GM23248 (cell line): ENCODE measurements around the gene POU4F3. TPM values are rescaled to one million over a fixed set of nuclear protein-coding genes. Genes with fewer than 3 reads are reported as not detected.

ENCODE experiments used
- DNase-seq: peaks from one replicate; pipeline ENCODE4 v3.0.0-alpha.2; 2015
- H2AFZ ChIP-seq: fragments of 200-600 bp; sonication (generic); 2 replicates; pipeline ENCODE4 v1.6.1; 2016; ENCODE audit warnings: antibody characterized with exemption
- H3F3A ChIP-seq: fragments of 200-600 bp; sonication (generic); 2 replicates; pipeline ENCODE4 v1.6.1; 2016; ENCODE audit warnings: mild to moderate bottlenecking, antibody characterized with exemption, mixed run types; ENCODE audit not compliant: insufficient read depth
- H3K27ac ChIP-seq: fragments of 200-600 bp; sonication (generic); 2 replicates; pipeline ENCODE4 v1.5.1; 2016; ENCODE audit warnings: mild to moderate bottlenecking
- H3K27me3 ChIP-seq: fragments of 200-600 bp; sonication (generic); replicated peaks from 2 replicates; pipeline ENCODE4 v1.6.1; 2016; ENCODE audit warnings: mild to moderate bottlenecking; ENCODE audit not compliant: insufficient read depth
- H3K36me3 ChIP-seq: fragments of 200-600 bp; sonication (generic); 2 replicates; pipeline ENCODE4 v1.6.1; 2016; ENCODE audit warnings: low read depth, mild to moderate bottlenecking
- H3K4me1 ChIP-seq: fragments of 200-600 bp; sonication (generic); 2 replicates; pipeline ENCODE4 v1.6.1; 2016; ENCODE audit warnings: mild to moderate bottlenecking; ENCODE audit not compliant: insufficient read depth
- H3K4me2 ChIP-seq: fragments of 200-600 bp; sonication (generic); one replicate; pipeline ENCODE4 v1.6.1; 2016; ENCODE audit warnings: mild to moderate bottlenecking; ENCODE audit not compliant: unreplicated experiment
- H3K4me3 ChIP-seq: fragments of 200-600 bp; sonication (generic); 2 replicates; pipeline ENCODE4 v1.5.1; 2016; ENCODE audit warnings: mild to moderate bottlenecking
- H3K79me2 ChIP-seq: fragments of 200-600 bp; sonication (generic); 2 replicates; pipeline ENCODE4 v1.6.1; 2016; ENCODE audit warnings: mild to moderate bottlenecking; ENCODE audit not compliant: insufficient read depth
- H3K9ac ChIP-seq: fragments of 200-600 bp; sonication (generic); 2 replicates; pipeline ENCODE4 v1.6.1; 2016; ENCODE audit warnings: mild to moderate bottlenecking
- H3K9me2 ChIP-seq: fragments of 200-600 bp; sonication (generic); 2 replicates; pipeline ENCODE4 v1.6.1; 2016; ENCODE audit warnings: mixed run types, mild to moderate bottlenecking, moderate library complexity; ENCODE audit not compliant: insufficient read depth
- H3K9me3 ChIP-seq: fragments of 200-600 bp; sonication (generic); one replicate; pipeline ENCODE4 v1.6.1; 2017; ENCODE audit warnings: low read depth
- H4K20me1 ChIP-seq: fragments of 200-600 bp; sonication (generic); 2 replicates; pipeline ENCODE4 v1.6.0; 2016; ENCODE audit not compliant: insufficient read depth
- EZH2 ChIP-seq: fragments of 200-600 bp; sonication (generic); IDR thresholded peaks from 2 replicates; pipeline ENCODE4 v1.6.1; 2018; ENCODE audit warnings: antibody characterized with exemption, mild to moderate bottlenecking; ENCODE audit not compliant: insufficient read depth, poor library complexity, severe bottlenecking
- EZH2phosphoT487 ChIP-seq: fragments of 200-600 bp; sonication (generic); IDR thresholded peaks from 2 replicates; pipeline ENCODE4 v1.6.1; 2018; ENCODE audit warnings: antibody characterized with exemption, moderate library complexity, mild to moderate bottlenecking, low read depth; ENCODE audit not compliant: insufficient read depth
- WGBS, 2 experiments: methylation state at CpG; one replicate each; pipeline ENCODE4 v1.1.6; 2015 to 2017; ENCODE audit warnings: low lambda C conversion rate in 2 of 2, low coverage in 1 of 2; ENCODE audit errors: missing lambda C conversion rate in 2 of 2; 5-methylcytosine and 5-hydroxymethylcytosine counted together
- in situ Hi-C: fragments of 300-500 bp; cut with MboI; formaldehyde crosslinking; loops from 2 replicates; pipeline ENCODE4 v1.15.0; 2020
- polyA plus RNA-seq: library from polyadenylated mRNA; unstranded; fragments of >200 nt; fragmentation: Nextera tagmentation; extraction: Ambion mirVana; gene quantifications from 2 replicates; pipeline ENCODE4 v1.2.1, GENCODE V29; 2016
- total RNA-seq: library from RNA; depleted of rRNA; stranded (reverse); fragments of >200 nt; shearing (Covaris generic); gene quantifications from 2 replicates; pipeline ENCODE4 v1.2.3, GENCODE V29; 2014

The POU4F3 gene
- total and polyA plus RNA-seq, 2 experiments from 2014 or later: not detected

- H3K4me1 ChIP-seq: no peaks in the 10 kb centered on the region
- no peak overlapping the region for H3K4me2 ChIP-seq
- H4K20me1 ChIP-seq: no peaks in the 10 kb centered on the region
- H3K27ac ChIP-seq: no peak overlapping the region
- no peaks in the 10 kb centered on the region for H3K79me2 ChIP-seq
- WGBS, 2 experiments: 3% methylated on average over 72 to 76 of the region's 76 CpGs
- no peak overlapping the region for H2AFZ ChIP-seq
- H3K36me3 ChIP-seq: no peaks in the 10 kb centered on the region
- no peak overlapping the region for H3K4me3 ChIP-seq
- no peaks in the 10 kb centered on the region for H3K9me2 ChIP-seq
- H3K9me3 ChIP-seq: no peaks in the 10 kb centered on the region
- H3K9ac ChIP-seq: no peak overlapping the region
- peaks cover 66% of the 10 kb centered on the region for H3K27me3 ChIP-seq
- in situ Hi-C loops: no loop called here
- no peaks in the 10 kb centered on the region for H3F3A ChIP-seq
- TF ChIP-seq EZH2phosphoT487: 0 out of 2 replicates have a peak, but pooled peaks have one; percentile 1
- no peak for TF ChIP-seq EZH2
- no peak for DNase-seq
These were observed 7.1 kb downstream of the POU4F3 start for GRCh38 chr5:146345578-146346366.

DNA sequence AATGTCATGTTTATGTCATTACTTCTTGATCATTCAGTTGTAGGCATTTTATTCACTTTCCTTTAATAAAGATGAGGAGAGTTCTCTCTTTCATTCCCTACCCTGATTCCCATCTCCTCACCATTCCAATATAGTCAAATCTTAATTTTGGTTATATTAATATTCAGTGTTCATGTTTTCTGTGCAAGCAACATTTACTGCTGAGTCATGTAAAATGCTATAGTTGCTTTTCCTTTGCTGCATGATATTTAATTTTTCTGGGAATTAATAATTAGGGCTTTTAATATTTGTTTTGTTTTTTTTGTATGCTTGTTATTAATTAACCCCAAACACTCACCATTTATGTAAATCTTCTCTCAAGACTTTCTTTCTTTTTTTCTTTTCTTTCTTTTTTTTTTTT, 18.5 kb downstream of the POU4F3 start:
- Histone ChIP-seq H3K4me1 (no peaks in the 10 kb centered on the region), H3K9me3 (no peaks in the 10 kb centered on the region), H2AFZ (no peak overlapping the region), H3K36me3 (no peaks in the 10 kb centered on the region), H3F3A (no peaks in the 10 kb centered on the region), H4K20me1 (no peaks in the 10 kb centered on the region), H3K4me3 (no peak overlapping the region), H3K4me2 (no peak overlapping the region), H3K79me2 (no peaks in the 10 kb centered on the region), H3K9ac (no peak overlapping the region), H3K27ac (no peak overlapping the region), H3K9me2 (no peaks in the 10 kb centered on the region), H3K27me3 (peaks cover 5% of the 10 kb centered on the region; the same call in 1 of the 2 replicates)
- in situ Hi-C loops: no loop called here
- TF ChIP-seq EZH2: no peak
- no peak for DNase-seq

- Histone ChIP-seq H3F3A (no peaks in the 10 kb centered on the region), H3K4me2 (no peak overlapping the region), H3K9me3 (no peaks in the 10 kb centered on the region), H3K4me1 (no peaks in the 10 kb centered on the region), H3K27ac (no peak overlapping the region), H3K79me2 (no peaks in the 10 kb centered on the region), H3K27me3 (peaks cover 5% of the 10 kb centered on the region; the same call in 1 of the 2 replicates), H2AFZ (no peak overlapping the region), H4K20me1 (no peaks in the 10 kb centered on the region), H3K9me2 (no peaks in the 10 kb centered on the region), H3K36me3 (no peaks in the 10 kb centered on the region), H3K9ac (no peak overlapping the region), H3K4me3 (no peak overlapping the region)
- TF ChIP-seq EZH2 (no peak), EZH2phosphoT487 (no peak)
- in situ Hi-C loops: no loop called here
- 38 to 39% methylated on average over 5 of the region's 5 CpGs for WGBS, 2 experiments
- DNase-seq: no peak
These were observed 21.2 kb downstream of the POU4F3 start for GRCh38 chr5:146359836-146360235.

- Histone ChIP-seq H3K4me1 (no peaks in the 10 kb centered on the region), H3K9me2 (no peaks in the 10 kb centered on the region), H3K27me3 (peaks cover 13% of the 10 kb centered on the region; the same call in 1 of the 2 replicates), H2AFZ (no peak overlapping the region), H3K4me2 (no peak overlapping the region), H4K20me1 (no peaks in the 10 kb centered on the region), H3F3A (no peaks in the 10 kb centered on the region), H3K9ac (no peak overlapping the region), H3K27ac (no peak overlapping the region), H3K36me3 (no peaks in the 10 kb centered on the region), H3K4me3 (no peak overlapping the region), H3K79me2 (no peaks in the 10 kb centered on the region), H3K9me3 (no peaks in the 10 kb centered on the region)
- TF ChIP-seq EZH2 (no peak), EZH2phosphoT487 (no peak)
- WGBS, 2 experiments: 33 to 34% methylated on average over 7 of the region's 7 CpGs
- in situ Hi-C loops: no loop called here
- no peak for DNase-seq
These were observed 24.7 kb downstream of the POU4F3 start for GRCh38 chr5:146363161-146363874.
